22Rv1 (cell line): ENCODE results near the gene QTRT2.

Experiments
- CTCF ChIP-seq: fragments of 450-650 bp; IDR thresholded peaks from 2 replicates; pipeline ENCODE4 v1.5.1; 2017; ENCODE audit warnings: mild to moderate bottlenecking
- ZFX ChIP-seq: fragments of 450-650 bp; IDR thresholded peaks from 2 replicates; pipeline ENCODE4 v1.6.1; 2017; ENCODE audit warnings: antibody characterized with exemption, borderline replicate concordance

GRCh38 chr3:114019486-114019885 lies 37.1 kb upstream of the QTRT2 start:
- TF ChIP-seq CTCF (no peak), ZFX (no peak)
